ENCODE measurements around the gene ADGRL3. TPM values are rescaled to one million over a fixed set of nuclear protein-coding genes. Genes with fewer than 3 reads are reported as not detected.

ADGRL3 gene
- total and polyA plus RNA-seq, 2 donors (not counting 1 experiment from before 2014, with no cell fraction given) = not detected

DNA sequence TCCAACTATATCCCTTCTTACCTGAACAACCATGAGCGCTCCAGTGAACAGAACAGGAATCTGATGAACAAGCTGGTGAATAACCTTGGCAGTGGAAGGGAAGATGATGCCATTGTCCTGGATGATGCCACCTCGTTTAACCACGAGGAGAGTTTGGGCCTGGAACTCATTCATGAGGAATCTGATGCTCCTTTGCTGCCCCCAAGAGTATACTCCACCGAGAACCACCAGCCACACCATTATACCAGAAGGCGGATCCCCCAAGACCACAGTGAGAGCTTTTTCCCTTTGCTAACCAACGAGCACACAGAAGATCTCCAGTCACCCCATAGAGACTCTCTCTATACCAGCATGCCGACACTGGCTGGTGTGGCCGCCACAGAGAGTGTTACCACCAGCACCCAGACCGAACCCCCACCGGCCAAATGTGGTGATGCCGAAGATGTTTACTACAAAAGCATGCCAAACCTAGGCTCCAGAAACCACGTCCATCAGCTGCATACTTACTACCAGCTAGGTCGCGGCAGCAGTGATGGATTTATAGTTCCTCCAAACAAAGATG lies 870.2 kb downstream of the ADGRL3 start:
- H3K4me3 ChIP-seq (ENCODE audit: control extremely low read depth in 1 of 5, extremely low read depth in 1 of 5, insufficient read depth in 1 of 5, low read depth in 2 of 5, low read length in 4 of 5) = no peak overlapping the region
- no peaks in the 10 kb centered on the region for H3K4me1 ChIP-seq (ENCODE audit: control insufficient read depth in 2 of 2, insufficient read depth in 2 of 2, low read length in 2 of 2)
- no peaks in the 10 kb centered on the region for H3K4me1 Mint-ChIP-seq
- no peaks in the 10 kb centered on the region for H3K27me3 ChIP-seq (replicated peaks in 1 of 4; ENCODE audit: control extremely low read depth in 1 of 4, control insufficient read depth in 3 of 4, insufficient read depth in 4 of 4, low read length in 3 of 4)
- H3K9me3 Mint-ChIP-seq (ENCODE audit: insufficient read depth) = peaks cover 2% of the 10 kb centered on the region
- no peak overlapping the region for H3K9ac ChIP-seq (ENCODE audit: low read length)
- H2AFZ ChIP-seq (ENCODE audit: insufficient read depth, low read depth, low read length, poor library complexity, severe bottlenecking) = no peak overlapping the region
- no peaks in the 10 kb centered on the region for H4K20me1 ChIP-seq (ENCODE audit: control insufficient read depth, insufficient read depth, low read length, poor library complexity, severe bottlenecking)
- no peak overlapping the region for H3K4me2 ChIP-seq (replicated peaks; ENCODE audit: low read depth, low read length, poor library complexity, severe bottlenecking)
- no peak overlapping the region for H3K27ac ChIP-seq (ENCODE audit: low read length in 2 of 2)
- no peak overlapping the region for H3K4me3 Mint-ChIP-seq
- CTCF ChIA-PET = no interaction called here
- H3K27me3 Mint-ChIP-seq = no peaks in the 10 kb centered on the region
- no peak for TF ChIP-seq EZH2 (IDR thresholded peaks at IDR 0.05; ENCODE audit: borderline replicate concordance, insufficient read depth, low read depth, low read length, poor library complexity, severe bottlenecking)
- TF ChIP-seq, protein P1, sequence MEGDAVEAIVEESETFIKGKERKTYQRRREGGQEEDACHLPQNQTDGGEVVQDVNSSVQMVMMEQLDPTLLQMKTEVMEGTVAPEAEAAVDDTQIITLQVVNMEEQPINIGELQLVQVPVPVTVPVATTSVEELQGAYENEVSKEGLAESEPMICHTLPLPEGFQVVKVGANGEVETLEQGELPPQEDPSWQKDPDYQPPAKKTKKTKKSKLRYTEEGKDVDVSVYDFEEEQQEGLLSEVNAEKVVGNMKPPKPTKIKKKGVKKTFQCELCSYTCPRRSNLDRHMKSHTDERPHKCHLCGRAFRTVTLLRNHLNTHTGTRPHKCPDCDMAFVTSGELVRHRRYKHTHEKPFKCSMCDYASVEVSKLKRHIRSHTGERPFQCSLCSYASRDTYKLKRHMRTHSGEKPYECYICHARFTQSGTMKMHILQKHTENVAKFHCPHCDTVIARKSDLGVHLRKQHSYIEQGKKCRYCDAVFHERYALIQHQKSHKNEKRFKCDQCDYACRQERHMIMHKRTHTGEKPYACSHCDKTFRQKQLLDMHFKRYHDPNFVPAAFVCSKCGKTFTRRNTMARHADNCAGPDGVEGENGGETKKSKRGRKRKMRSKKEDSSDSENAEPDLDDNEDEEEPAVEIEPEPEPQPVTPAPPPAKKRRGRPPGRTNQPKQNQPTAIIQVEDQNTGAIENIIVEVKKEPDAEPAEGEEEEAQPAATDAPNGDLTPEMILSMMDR (IDR thresholded peaks at IDR 0.05) = no peak
- intact Hi-C loops (cut with micrococcal nuclease) = no loop called here
- 93% methylated on average over 10 of the region's 14 CpGs for WGBS (ENCODE audit: insufficient coverage)
- POLR2A ChIA-PET = no interaction called here
- H3K79me2 ChIP-seq (ENCODE audit: control insufficient read depth, insufficient read depth, low read length) = no peaks in the 10 kb centered on the region
- no peak for DNase-seq
- no peaks in the 10 kb centered on the region for H3K9me3 ChIP-seq (ENCODE audit: control extremely low read depth in 1 of 3, control insufficient read depth in 2 of 3, insufficient read depth in 1 of 3, low read length in 2 of 3)
- H3K36me3 ChIP-seq (replicated peaks in 1 of 2; ENCODE audit: control extremely low read depth in 1 of 2, control insufficient read depth in 1 of 2, extremely low read depth in 1 of 2, insufficient read depth in 2 of 2, low read length in 1 of 2) = no peaks in the 10 kb centered on the region
- ATAC-seq (ENCODE audit: low read depth) = no peak
- H3K27ac Mint-ChIP-seq = no peak overlapping the region

DNA sequence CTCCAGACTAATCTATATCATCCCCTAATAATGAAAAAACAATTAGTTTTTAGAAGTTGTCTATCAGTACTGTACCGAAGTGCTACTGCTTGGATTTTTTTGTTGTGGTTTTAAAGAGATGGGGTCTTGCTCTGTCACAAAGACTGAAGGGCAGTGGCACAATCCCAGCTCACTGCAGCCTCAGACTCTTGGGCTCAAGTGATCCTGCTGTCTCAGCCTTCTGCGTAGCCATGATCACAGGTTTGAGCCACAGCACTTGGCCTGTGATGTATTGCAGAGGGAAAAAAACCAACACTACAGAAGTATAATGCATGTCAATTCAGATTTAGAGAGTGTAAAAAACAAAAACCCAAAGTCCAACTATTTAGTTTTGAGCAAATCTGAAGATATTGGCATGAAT lies 875.0 kb downstream of the ADGRL3 start:
- WGBS (ENCODE audit: insufficient coverage) = no CpG with 5 or more reads among the region's 2 CpGs
- no peak overlapping the region for H3K4me3 ChIP-seq (ENCODE audit: control extremely low read depth in 1 of 5, extremely low read depth in 1 of 5, insufficient read depth in 1 of 5, low read depth in 2 of 5, low read length in 4 of 5)
- ATAC-seq (ENCODE audit: low read depth) (no peak), DNase-seq (no peak)
- TF ChIP-seq, protein P1 (IDR thresholded peaks at IDR 0.05) = no peak
- no peak for TF ChIP-seq EZH2 (IDR thresholded peaks at IDR 0.05; ENCODE audit: borderline replicate concordance, insufficient read depth, low read depth, low read length, poor library complexity, severe bottlenecking)
- Mint-ChIP-seq H3K9me3 (ENCODE audit: insufficient read depth) (peaks cover 5% of the 10 kb centered on the region), H3K4me3 (no peak overlapping the region), H3K27me3 (no peaks in the 10 kb centered on the region), H3K27ac (no peak overlapping the region), H3K4me1 (no peaks in the 10 kb centered on the region)
- H3K9me3 ChIP-seq (ENCODE audit: control extremely low read depth in 1 of 3, control insufficient read depth in 2 of 3, insufficient read depth in 1 of 3, low read length in 2 of 3) = peaks cover 0 to 1% (median 0%) of the 10 kb centered on the region in 3 donors
- no peaks in the 10 kb centered on the region for H3K27me3 ChIP-seq (replicated peaks in 1 of 4; ENCODE audit: control extremely low read depth in 1 of 4, control insufficient read depth in 3 of 4, insufficient read depth in 4 of 4, low read length in 3 of 4)
- H3K4me1 ChIP-seq (ENCODE audit: control insufficient read depth in 2 of 2, insufficient read depth in 2 of 2, low read length in 2 of 2) = no peaks in the 10 kb centered on the region
- H2AFZ ChIP-seq (ENCODE audit: insufficient read depth, low read depth, low read length, poor library complexity, severe bottlenecking) = no peak overlapping the region
- no peak overlapping the region for H3K9ac ChIP-seq (ENCODE audit: low read length)
- no peaks in the 10 kb centered on the region for H3K79me2 ChIP-seq (ENCODE audit: control insufficient read depth, insufficient read depth, low read length)
- POLR2A ChIA-PET = no interaction called here
- no peak overlapping the region for H3K27ac ChIP-seq (ENCODE audit: low read length in 2 of 2)
- no peaks in the 10 kb centered on the region for H4K20me1 ChIP-seq (ENCODE audit: control insufficient read depth, insufficient read depth, low read length, poor library complexity, severe bottlenecking)
- CTCF ChIA-PET = no interaction called here
- intact Hi-C loops (cut with micrococcal nuclease) = no loop called here
- H3K4me2 ChIP-seq (replicated peaks; ENCODE audit: low read depth, low read length, poor library complexity, severe bottlenecking) = no peak overlapping the region
- H3K36me3 ChIP-seq (replicated peaks in 1 of 2; ENCODE audit: control extremely low read depth in 1 of 2, control insufficient read depth in 1 of 2, extremely low read depth in 1 of 2, insufficient read depth in 2 of 2, low read length in 1 of 2) = no peaks in the 10 kb centered on the region

All from B cell (primary cell).